ENCODE results near the gene MVB12B.
"Not testable (repeated sequence)": the region's sequence is repeated elsewhere in the genome, so short reads cannot be mapped to it uniquely, and the experiment has no call there.

MVB12B gene

DNA sequence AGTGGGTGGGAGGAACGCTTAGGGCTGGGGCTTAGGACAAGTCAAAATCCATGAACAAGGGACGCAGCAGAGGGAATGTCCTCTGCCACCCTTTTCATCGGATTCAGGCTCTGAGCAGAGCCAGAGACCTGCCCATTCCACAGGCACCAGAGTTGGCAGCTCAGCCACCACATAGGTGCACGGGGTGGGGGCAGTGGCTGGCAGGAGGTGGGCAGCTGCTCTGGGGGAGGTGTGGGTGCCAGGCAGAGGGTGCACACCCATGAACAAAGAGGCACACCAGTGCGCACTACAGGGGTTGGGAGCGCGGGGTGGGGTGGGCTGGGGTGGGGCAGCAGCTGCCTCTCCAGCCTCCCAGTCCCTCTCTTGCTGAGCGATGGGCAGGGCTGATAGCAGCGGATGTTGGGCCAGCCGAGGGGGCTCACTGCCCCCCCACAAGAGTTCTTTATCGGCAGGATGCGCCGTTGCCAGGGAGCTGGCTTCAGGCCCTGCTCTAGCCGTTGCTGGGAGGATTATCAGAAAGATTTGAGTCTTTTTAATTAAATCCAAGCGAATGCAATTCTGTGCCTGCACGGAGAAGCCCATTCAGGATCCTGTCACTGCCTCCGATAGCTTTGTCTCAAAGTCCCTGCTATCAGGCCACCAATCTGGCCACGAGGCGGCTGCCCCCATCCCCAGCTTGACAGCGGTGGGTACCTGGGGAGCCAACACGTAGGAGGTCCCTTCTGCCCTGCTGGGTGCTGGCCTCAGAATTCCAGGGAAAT lies 222.8 kb downstream of the MVB12B start:
- TF ChIP-seq, protein P1, sequence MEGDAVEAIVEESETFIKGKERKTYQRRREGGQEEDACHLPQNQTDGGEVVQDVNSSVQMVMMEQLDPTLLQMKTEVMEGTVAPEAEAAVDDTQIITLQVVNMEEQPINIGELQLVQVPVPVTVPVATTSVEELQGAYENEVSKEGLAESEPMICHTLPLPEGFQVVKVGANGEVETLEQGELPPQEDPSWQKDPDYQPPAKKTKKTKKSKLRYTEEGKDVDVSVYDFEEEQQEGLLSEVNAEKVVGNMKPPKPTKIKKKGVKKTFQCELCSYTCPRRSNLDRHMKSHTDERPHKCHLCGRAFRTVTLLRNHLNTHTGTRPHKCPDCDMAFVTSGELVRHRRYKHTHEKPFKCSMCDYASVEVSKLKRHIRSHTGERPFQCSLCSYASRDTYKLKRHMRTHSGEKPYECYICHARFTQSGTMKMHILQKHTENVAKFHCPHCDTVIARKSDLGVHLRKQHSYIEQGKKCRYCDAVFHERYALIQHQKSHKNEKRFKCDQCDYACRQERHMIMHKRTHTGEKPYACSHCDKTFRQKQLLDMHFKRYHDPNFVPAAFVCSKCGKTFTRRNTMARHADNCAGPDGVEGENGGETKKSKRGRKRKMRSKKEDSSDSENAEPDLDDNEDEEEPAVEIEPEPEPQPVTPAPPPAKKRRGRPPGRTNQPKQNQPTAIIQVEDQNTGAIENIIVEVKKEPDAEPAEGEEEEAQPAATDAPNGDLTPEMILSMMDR (IDR thresholded peaks at IDR 0.05; ENCODE audit: low read depth, low read length) = no peak
- TF ChIP-seq EZH2phosphoT487 (IDR thresholded peaks at IDR 0.05; ENCODE audit: low read depth) = no peak

GRCh38 chr9:126550891-126551351 lies 224.3 kb downstream of the MVB12B start:
- TF ChIP-seq EZH2phosphoT487 (IDR thresholded peaks at IDR 0.05; ENCODE audit: low read depth) = no peak
- TF ChIP-seq, protein P1 (IDR thresholded peaks at IDR 0.05; ENCODE audit: low read depth, low read length) = no peak
- H4K20me1 ChIP-seq (ENCODE audit: insufficient read depth, low read length) = no peaks in the 10 kb centered on the region

More for the DNA sequence above, 222.8 kb downstream of the MVB12B start:
- H3K9me3 ChIP-seq (ENCODE audit: insufficient read depth, low read length) = no peaks in the 10 kb centered on the region
- no peak overlapping the region for H3K27ac ChIP-seq (ENCODE audit: low read length)
- H3K4me2 ChIP-seq (ENCODE audit: low read length) = no peak overlapping the region
- H3K79me2 ChIP-seq (ENCODE audit: low read length) = no peaks in the 10 kb centered on the region
- 0 out of 2 replicates have a peak, but pooled peaks cover 9% of the 10 kb centered on the region for H3K27me3 ChIP-seq (ENCODE audit: low read depth, low read length)
- H2AFZ ChIP-seq (ENCODE audit: low read depth, low read length) = no peak overlapping the region
- H3K9ac ChIP-seq (ENCODE audit: low read length) = no peak overlapping the region
- H3K4me3 ChIP-seq (ENCODE audit: low read length) = no peak overlapping the region
- H4K20me1 ChIP-seq (ENCODE audit: insufficient read depth, low read length) = no peaks in the 10 kb centered on the region
- no peaks in the 10 kb centered on the region for H3K4me1 ChIP-seq (ENCODE audit: low read length)
- no peaks in the 10 kb centered on the region for H3K36me3 ChIP-seq (replicated peaks; ENCODE audit: low read depth, low read length)

DNA sequence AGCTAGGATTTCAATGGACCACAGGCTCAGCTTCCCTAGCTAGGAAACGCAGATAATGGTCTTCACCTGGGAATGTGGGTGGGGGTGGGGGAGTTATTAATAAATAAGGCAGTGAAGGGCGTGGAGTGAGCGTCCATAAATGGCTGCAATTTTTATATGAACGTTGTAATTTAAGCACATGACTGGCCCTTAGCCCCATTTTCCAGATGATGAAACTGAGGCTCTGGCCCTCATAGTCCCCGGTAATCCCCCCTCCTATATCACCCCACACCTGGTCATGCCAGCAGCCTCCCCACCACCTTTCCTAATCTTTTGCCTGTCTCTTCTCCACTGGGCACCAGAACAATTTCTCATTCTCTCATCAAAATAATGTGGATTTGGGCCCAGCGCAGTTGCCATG lies 225.2 kb downstream of the MVB12B start:
- TF ChIP-seq EZH2phosphoT487 (IDR thresholded peaks at IDR 0.05; ENCODE audit: low read depth) = no peak
- TF ChIP-seq, protein P1 (IDR thresholded peaks at IDR 0.05; ENCODE audit: low read depth, low read length) = no peak
- no peaks in the 10 kb centered on the region for H3K79me2 ChIP-seq (ENCODE audit: low read length)
- no peak overlapping the region for H3K9ac ChIP-seq (ENCODE audit: low read length)
- H3K36me3 ChIP-seq (replicated peaks; ENCODE audit: low read depth, low read length) = no peaks in the 10 kb centered on the region
- no peak overlapping the region for H3K27ac ChIP-seq (ENCODE audit: low read length)
- no peaks in the 10 kb centered on the region for H4K20me1 ChIP-seq (ENCODE audit: insufficient read depth, low read length)
- H3K4me2 ChIP-seq (ENCODE audit: low read length) = no peak overlapping the region
- no peaks in the 10 kb centered on the region for H3K9me3 ChIP-seq (ENCODE audit: insufficient read depth, low read length)
- H3K4me1 ChIP-seq (ENCODE audit: low read length) = no peaks in the 10 kb centered on the region
- no peaks in the 10 kb centered on the region for H3K27me3 ChIP-seq (ENCODE audit: low read depth, low read length)
- no peak overlapping the region for H2AFZ ChIP-seq (ENCODE audit: low read depth, low read length)
- H3K4me3 ChIP-seq (ENCODE audit: low read length) = no peak overlapping the region

More at GRCh38 chr9:126550891-126551351, 224.3 kb downstream of the MVB12B start:
- no peaks in the 10 kb centered on the region for H3K4me1 ChIP-seq (ENCODE audit: low read length)
- H3K9ac ChIP-seq (ENCODE audit: low read length) = no peak overlapping the region
- no peaks in the 10 kb centered on the region for H3K79me2 ChIP-seq (ENCODE audit: low read length)
- H3K27ac ChIP-seq (ENCODE audit: low read length) = no peak overlapping the region
- H3K4me2 ChIP-seq (ENCODE audit: low read length) = no peak overlapping the region
- H2AFZ ChIP-seq (ENCODE audit: low read depth, low read length) = no peak overlapping the region
- H3K27me3 ChIP-seq (ENCODE audit: low read depth, low read length) = no peaks in the 10 kb centered on the region
- H3K36me3 ChIP-seq (replicated peaks; ENCODE audit: low read depth, low read length) = no peaks in the 10 kb centered on the region
- no peaks in the 10 kb centered on the region for H3K9me3 ChIP-seq (ENCODE audit: insufficient read depth, low read length)
- no peak overlapping the region for H3K4me3 ChIP-seq (ENCODE audit: low read length)

DNA sequence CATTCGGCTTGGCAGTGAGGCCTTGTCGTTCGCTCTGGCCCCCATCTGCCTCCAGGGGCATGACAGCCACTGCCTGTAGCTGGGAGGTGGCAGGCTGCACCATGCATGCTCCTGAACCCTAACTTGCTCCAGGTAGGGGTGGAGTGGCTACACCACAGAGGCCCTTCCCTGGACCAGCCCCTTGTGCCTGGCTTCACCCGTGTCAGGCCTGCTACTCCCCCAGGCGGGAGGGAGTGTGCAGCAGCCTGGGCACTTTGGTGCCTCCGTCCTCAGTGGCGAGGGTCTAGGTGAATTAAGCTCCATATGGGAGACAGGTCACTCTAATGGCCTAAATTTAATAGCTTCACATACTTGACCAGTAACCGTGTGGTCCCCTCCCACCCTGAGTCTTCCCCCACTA lies 227.7 kb downstream of the MVB12B start:
- Histone ChIP-seq H2AFZ (ENCODE audit: low read depth, low read length) (no peak overlapping the region), H3K4me1 (ENCODE audit: low read length) (no peaks in the 10 kb centered on the region), H3K27ac (ENCODE audit: low read length) (no peak overlapping the region), H3K79me2 (ENCODE audit: low read length) (no peaks in the 10 kb centered on the region), H3K9me3 (ENCODE audit: insufficient read depth, low read length) (no peaks in the 10 kb centered on the region), H3K36me3 (replicated peaks; ENCODE audit: low read depth, low read length) (no peaks in the 10 kb centered on the region), H3K27me3 (ENCODE audit: low read depth, low read length) (peaks cover 1% of the 10 kb centered on the region), H4K20me1 (ENCODE audit: insufficient read depth, low read length) (no peaks in the 10 kb centered on the region), H3K4me2 (ENCODE audit: low read length) (no peak overlapping the region), H3K9ac (ENCODE audit: low read length) (no peak overlapping the region), H3K4me3 (ENCODE audit: low read length) (no peak overlapping the region)
- TF ChIP-seq, protein P1 (IDR thresholded peaks at IDR 0.05; ENCODE audit: low read depth, low read length) = no peak
- TF ChIP-seq EZH2phosphoT487 (IDR thresholded peaks at IDR 0.05; ENCODE audit: low read depth) = no peak

DNA sequence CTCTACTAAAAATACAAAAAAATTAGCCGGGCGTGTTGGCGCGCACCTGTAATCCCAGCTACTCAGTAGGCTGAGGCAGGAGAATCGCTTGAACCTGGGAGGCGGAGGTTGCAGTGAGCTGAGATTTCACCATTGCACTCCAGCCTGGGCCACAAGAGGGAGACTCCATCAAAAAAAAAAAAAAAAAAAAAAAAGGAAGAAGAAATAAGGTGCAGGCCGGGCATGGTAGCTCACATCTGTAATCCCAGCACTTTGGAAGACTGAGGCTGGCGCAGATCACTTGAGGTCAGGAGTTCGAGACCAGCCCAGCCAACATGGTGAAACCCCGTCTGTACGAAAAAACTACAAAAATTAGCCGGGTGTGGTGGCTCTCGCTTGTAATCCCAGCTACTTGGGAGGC lies 228.8 kb downstream of the MVB12B start:
- H3K9me3 ChIP-seq (ENCODE audit: insufficient read depth, low read length); H3K27ac ChIP-seq (ENCODE audit: low read length); H3K4me1 ChIP-seq (ENCODE audit: low read length); H4K20me1 ChIP-seq (ENCODE audit: insufficient read depth, low read length); H3K4me3 ChIP-seq (ENCODE audit: low read length); H3K36me3 ChIP-seq (replicated peaks; ENCODE audit: low read depth, low read length); H3K4me2 ChIP-seq (ENCODE audit: low read length); H3K79me2 ChIP-seq (ENCODE audit: low read length); H3K9ac ChIP-seq (ENCODE audit: low read length); H2AFZ ChIP-seq (ENCODE audit: low read depth, low read length): not testable (repeated sequence)
- peaks cover 11% of the 10 kb centered on the region for H3K27me3 ChIP-seq (ENCODE audit: low read depth, low read length)

All from OCI-LY3 (cell line).